CD4-positive, alpha-beta T cell treated with Interferon alpha-2 for 1 hour (primary cell): ENCODE results near the gene GCK.

ENCODE experiments used
- DNase-seq, 2 donors: peaks; one replicate each; pipeline ENCODE4 v3.0.0-alpha.2; 2020 to 2022

GCK gene

GRCh38 chr7:44153948-44154335 is 35.3 kb downstream of the GCK start:
- no peak for DNase-seq

- no peak for DNase-seq
Measured at GRCh38 chr7:44152971-44153947, 36.0 kb downstream of the GCK start.

GRCh38 chr7:44151956-44152355 is 37.3 kb downstream of the GCK start:
- DNase-seq: no peak

- no peak for DNase-seq
Measured at GRCh38 chr7:44150966-44151941, 38.0 kb downstream of the GCK start.

GRCh38 chr7:44150466-44150832 is 38.8 kb downstream of the GCK start:
- DNase-seq: no peak

- no peak for DNase-seq
Measured at GRCh38 chr7:44149571-44150465, 39.4 kb downstream of the GCK start.

GRCh38 chr7:44148961-44149536 is 40.2 kb downstream of the GCK start:
- DNase-seq: no peak

- no peak for DNase-seq
Measured at GRCh38 chr7:44148166-44148565, 41.1 kb downstream of the GCK start.

GRCh38 chr7:44147026-44147991 is 41.9 kb downstream of the GCK start:
- no peak for DNase-seq

- peak; percentile 66 to 81 for DNase-seq
Measured at GRCh38 chr7:44145969-44146911, 43.0 kb downstream of the GCK start.

- DNase-seq: peak; percentile 50 to 69
Measured at GRCh38 chr7:44145479-44145968, 43.7 kb downstream of the GCK start.

- DNase-seq: no peak
Measured at GRCh38 chr7:44144968-44145478, 44.2 kb downstream of the GCK start.

- DNase-seq: no peak
Measured at GRCh38 chr7:44144426-44144967, 44.7 kb downstream of the GCK start.

- DNase-seq: no peak
Measured at GRCh38 chr7:44143646-44144250, 45.5 kb downstream of the GCK start.

GRCh38 chr7:44142028-44142427 is 47.2 kb downstream of the GCK start:
- no peak for DNase-seq

- no peak for DNase-seq
Measured at GRCh38 chr7:44141221-44141850, 47.9 kb downstream of the GCK start, which contains the start of gene MYL7. Gene MYL7 (minus strand): TSS chr7:44141332. CDS start chr7:44141305, 27 bp downstream.

GRCh38 chr7:44140341-44140740 is 48.9 kb downstream of the GCK start:
- DNase-seq: no peak
